GF-D8 (cell line): Measurements from ENCODE around the gene REXO1.

Experiments
- DNase-seq: peaks from one replicate; lab custom pipeline; 2025; lab: John Stamatoyannopoulos, UW

REXO1 gene

GRCh38 chr19:1847684-1848398 is 442 bp downstream of the REXO1 start:
- no peak for DNase-seq

DNA sequence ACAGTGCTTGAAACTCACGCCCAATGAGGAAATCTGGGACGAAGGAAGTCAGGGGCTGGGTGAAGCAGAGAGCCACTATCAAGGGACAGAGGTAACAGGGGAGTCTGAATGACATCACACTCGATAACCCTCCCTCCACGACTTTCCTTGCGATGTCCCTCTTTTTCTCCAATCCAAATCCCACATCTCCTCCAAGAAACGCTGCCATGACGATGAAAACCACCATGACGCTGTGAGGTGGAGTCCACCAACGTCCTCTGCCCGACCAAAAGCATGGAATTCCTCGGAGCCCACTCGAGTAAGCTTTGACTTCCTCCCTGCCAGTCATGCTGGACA is 967 bp downstream of the REXO1 start:
- DNase-seq = no peak

DNA sequence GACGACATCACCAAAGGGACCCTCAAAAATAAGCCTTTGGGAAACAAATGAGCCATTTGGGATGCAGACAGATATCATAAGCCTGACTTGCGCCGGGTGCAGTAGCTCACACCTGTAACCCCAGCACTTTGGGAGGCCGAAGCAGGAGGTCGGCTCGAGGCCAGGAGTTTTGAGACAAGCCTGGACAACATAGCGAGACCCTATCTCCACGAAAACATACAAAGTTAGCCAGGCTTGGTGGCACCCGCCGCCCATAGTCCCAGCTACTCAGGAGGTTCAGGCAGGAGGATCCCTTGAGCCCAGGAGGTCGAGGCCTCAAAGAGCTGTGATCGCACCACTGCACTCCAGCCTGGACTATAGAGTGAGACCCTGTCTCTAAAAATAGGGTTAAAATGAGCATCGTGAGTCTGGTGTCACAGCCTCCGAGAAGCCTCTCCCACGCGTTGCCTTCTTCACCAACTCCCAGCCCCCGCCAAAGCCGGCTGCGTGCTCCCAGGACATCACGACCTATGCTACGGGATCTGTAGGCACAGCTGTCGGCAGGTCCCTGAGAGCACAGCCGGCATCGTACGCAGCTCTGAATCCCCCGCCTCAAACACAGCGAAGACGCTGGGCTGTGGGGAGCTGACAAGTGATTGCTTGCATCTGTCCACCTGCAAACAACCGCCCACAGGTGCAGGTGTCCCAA is 1.6 kb downstream of the REXO1 start:
- DNase-seq = no peak

DNA sequence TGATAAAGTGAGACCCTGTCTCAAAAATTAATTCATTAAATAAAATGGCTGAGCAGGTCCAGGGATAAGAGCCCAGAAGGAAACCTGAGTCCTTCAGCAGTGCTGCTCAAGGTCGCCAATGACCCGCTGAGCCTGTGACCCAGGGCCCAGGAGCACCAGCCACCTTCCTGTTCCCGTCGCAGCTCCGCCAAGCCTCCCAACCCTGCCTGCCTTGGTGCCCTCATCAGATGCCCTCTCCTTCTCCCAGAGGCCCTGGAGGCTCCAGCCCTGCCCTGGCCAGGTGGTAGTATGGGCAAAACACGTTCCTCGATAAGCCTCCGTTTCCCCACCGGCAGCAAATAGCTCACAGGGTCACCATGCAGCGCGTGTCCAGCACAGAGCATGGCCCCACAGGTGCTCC is 2.6 kb downstream of the REXO1 start:
- DNase-seq = no peak

DNA sequence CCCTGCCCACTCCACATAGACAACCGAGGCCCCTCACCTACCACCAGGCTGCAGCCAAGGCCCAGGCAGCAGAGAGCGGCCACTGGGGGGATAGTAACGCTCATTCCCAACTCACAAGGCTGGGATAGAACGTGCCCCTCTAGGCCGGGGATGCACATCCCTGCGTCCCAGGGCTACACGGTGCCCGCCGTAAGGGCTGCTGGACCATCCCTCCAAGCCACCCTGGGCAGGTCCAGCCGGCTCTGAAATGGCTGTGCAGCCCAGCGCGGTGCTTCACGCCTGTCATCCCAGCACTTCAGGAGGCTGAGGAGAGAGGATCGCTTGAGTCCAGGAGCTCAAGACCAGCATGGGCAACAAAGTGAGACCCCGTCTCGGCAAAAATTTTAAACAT is 3.2 kb downstream of the REXO1 start:
- DNase-seq = no peak

- DNase-seq = no peak
Measured at GRCh38 chr19:1844513-1845124, 3.7 kb downstream of the REXO1 start.

- DNase-seq = no peak
Measured at GRCh38 chr19:1843646-1844394, 4.5 kb downstream of the REXO1 start.

GRCh38 chr19:1843116-1843515 is 5.2 kb downstream of the REXO1 start:
- no peak for DNase-seq

DNA sequence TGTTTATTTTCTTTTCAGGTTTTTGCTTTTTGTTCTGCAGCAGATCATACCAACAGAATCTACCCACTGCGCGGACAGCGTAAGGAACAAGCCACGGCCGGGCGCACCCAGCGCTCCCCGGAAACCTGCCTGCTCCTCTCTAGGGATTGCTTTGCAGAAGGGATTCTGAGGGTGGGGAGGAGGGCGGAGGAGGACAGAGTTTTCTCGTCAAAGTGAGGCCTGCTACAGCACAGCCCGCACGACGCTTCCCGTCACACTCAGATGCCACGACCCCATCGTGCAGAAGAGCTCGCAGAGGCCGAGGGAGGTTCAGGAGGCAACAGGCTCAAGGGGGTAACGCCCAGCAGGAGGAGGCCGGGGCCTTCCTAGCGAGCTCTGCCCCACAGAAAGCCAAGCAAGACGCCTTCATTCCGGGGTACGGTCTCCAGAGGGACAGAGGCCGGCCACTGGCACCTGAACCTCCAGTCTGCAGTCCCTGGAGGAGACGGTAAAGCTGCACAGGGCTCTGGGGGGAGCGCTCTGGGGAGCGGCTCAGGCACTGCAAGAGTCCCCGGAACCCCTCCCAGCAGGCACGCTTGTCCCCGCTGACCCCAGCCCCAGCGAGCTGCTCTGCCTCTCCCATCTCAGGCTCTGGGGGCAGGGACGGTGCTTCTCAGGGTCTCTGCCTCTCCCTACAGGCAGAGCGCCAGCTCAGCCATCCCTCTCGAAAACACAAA is 6.9 kb downstream of the REXO1 start:
- peak; percentile 47 for DNase-seq

GRCh38 chr19:1840541-1841115 is 7.7 kb downstream of the REXO1 start:
- no peak for DNase-seq

DNA sequence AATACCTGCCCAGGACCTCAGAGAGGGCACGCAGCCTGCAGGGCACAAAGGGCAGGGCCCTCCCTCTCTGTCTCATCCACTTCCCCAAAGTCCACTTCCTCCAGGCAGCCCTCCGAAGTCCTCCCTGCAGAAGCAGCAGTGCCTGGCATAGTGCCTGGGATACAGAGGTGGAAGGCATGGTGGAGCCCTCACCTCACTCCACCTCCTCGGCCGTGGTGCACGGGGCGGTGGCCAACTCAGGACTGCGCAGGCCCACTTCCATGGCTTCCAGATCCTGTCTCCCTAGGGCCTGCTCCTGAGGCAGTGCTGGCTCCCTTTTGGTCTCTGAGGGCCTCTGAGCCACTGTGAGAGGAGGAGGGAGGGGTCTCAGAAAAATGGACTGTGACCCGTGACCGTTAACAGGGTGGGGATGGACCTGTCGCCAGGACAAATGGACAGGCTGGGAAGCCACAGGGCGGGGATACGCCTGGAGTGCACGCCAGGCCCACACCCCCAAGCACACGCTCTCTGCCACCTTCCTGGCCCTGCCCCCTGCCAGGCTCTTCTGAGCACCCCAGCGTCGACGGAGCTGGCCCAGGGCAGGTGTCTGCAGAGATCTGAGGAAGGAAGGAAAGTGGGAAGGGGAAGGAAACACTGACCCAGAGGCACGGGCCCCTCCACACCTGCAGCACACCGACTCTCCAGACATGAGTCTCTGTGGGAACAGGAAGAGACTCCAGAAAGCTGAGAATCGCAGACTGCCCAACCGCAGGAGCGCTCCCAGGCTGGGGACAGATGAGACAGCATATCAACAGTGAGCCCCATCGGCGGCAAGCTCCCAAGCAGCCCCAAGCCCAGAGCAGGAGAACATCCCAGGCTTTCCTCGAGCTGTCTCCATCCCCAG is 8.4 kb downstream of the REXO1 start:
- DNase-seq = peak; percentile 28

DNA sequence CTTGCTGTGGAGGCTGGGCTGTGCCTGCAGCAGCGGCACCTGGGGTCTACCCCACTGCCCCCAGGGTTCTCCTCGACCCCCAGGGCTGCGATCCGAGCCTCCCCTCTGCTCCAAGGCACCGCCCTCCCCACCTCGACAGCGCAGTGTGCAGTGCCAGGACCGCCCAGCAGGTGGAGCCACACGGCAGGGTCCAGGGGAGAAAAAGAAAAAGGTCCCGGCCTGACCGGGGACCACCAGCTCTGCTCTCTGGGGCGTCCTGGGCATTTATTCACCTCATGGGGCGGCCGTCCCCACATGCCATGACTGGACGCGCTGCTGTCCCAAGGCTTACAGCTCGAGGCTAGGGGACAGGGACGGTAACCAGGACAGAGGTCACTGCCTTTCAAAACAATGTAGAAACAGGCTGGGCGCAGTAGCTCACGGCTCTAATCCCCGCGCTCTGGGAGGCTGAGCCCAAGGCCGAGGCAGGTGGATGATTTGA is 10.6 kb downstream of the REXO1 start:
- no peak for DNase-seq

DNA sequence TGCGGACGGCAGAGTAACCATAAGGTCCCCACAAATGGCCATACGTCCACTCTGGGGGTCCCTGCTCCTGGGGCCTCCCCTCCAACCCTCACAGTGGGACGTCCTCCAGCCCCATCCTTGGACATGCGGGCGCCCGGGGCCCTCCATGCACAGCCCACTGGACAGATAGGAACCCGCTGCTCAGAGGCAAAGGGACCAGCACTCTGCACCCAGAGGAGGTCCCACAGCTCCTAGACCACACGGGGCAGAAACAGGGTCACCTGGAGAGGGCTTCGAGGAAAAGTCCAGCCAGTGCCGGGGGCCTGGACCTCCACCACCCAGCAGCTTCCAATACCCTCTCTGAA is 11.1 kb downstream of the REXO1 start:
- DNase-seq = no peak

DNA sequence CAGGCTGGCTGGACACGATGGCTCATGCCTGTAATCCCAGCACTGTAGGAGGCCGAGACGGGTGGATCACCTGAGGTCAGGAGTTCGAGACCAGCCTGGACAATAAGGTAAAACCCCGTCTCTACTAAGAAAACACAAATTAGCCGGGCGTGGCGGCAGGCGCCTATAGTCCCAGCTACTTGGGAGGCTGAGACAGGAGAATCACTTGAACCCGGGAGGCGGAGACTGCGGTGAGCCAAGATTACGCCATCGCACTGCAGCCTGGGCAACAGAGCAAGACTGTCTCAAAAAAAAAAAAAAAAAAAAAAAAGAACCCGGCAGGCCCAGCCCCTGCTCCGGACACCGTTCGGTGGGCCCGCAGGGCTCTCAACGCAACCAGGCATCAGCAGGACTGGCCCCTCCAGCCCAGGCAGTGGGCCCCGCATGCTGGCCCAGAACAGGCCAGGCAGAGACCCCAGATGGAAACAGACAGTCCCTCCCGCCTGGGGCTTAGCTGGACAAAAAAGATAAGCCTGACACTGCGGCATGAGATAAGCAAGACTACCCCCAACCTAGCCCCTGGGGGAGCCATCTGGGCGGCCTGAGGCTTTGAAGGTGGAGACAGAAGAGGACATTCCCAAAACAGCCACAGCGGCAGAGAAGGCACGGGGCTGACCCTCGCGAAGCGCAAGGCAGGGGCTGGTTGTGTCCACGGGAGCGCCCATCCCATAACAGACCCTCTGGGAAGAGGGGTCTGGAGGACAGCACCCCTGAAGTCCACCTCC is 11.6 kb downstream of the REXO1 start:
- no peak for DNase-seq

GRCh38 chr19:1833540-1833939 is 14.7 kb downstream of the REXO1 start:
- no peak for DNase-seq

DNA sequence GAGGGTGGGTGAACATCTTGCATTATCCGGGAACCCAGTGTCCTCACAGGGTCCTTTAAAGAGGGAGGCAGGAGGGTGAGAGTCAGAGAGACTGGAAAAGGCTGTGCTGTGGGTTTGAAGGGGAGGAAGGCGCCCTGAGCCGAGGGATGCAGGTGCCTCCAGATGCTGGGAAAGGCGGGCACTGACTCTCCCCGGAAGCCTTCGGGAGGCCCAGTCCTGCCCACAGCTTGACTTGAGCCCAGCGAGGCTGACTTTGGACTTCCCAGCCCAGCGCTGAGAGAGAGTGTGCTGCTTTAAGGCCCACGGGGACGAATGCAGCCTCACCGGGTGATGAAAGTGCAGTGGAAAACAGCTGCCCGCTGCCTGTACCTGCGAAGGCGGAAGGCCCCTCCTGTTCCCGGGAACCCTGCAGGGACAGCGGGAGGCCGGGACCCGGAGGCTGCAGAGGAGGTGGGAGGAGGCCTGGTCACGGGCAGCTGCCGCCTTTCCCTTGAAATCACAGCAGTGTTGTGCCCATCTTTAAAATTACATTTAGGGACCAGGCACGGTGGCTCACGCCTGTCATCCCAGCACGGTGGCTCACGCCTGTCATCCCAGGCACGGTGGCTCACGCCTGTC is 16.1 kb downstream of the REXO1 start:
- DNase-seq = no peak

DNA sequence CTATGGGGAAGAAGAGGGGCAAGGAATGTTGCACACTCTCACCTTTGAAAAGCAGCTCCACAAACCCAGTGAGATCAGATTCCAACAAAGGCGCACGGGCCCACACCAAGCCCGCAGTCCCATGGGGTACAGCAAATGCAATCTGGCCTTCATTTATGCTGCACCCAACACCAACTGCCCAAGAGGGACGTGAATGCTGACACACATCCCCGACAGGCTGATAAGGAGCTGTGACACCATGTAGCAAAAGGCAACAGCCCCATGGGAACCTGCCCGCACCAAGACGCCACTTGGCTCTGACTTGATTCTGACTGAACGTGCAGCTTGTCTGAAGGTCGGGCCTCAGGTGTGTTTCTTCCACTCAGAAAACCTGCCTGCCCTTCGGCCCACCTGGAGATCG is 17.3 kb downstream of the REXO1 start:
- no peak for DNase-seq

GRCh38 chr19:1830568-1830967 is 17.7 kb downstream of the REXO1 start:
- DNase-seq = no peak

DNA sequence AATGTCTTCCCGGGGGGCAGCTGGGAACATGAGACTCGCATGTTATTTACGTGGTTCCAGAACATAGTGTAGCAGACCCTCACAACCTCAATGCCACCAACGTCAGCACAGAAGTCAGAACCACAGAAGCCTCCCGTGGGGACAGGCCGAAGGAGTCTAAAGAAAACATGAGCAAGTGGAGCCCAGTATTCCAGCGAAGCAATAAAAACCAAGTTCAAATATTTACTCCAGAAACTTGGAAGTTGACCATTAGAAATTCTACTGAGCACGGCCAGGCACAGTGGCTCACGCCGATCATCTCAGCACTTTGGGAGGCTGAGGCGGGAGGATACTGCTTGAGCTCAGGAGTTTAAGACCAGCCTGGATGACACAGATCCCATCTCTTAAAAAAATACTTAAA is 18.3 kb downstream of the REXO1 start:
- no peak for DNase-seq
